ENCODE data around the gene EEF2.

Gene EEF2

DNA sequence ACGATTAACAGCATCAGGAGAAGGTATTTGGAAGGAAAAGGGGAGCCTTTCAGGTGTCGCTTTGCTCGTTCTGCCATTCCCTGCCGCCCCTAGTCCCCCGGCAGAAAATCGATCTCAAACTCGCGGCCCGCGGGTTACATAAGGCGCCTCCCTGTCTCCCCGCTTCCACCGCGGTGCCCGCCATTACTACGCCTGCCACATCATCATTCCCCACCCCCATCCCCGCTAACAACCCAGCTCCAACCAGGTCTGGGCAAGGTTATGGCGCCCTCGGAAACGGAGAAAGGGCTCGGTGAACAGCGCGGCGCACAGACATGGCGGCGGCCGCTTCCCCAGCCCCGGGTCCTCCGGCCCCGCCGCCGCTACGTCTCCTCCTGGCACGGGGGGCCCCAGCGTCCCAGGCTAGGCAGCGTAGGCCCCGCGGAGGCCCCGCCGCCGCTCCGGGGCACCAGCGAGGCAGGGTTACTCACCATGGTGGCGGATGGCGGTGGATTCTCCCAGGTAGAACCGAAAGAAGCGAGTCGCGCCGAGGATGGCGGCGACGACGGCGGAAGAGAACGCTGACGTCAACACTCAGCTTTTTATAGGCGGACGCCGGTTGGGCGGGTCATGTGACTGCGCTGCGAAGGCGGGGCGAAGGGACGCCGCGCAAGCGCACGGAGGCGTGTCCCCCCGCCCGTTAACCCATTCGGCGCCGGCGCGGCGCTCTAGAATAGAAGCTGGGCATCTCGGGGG is at the start of gene EEF2:
Gene EEF2 (minus strand): TSS at position 556 of the 735 bp plus-strand sequence. CDS start 83 bp downstream, at position 473.
- TF ChIP-seq, protein P1, sequence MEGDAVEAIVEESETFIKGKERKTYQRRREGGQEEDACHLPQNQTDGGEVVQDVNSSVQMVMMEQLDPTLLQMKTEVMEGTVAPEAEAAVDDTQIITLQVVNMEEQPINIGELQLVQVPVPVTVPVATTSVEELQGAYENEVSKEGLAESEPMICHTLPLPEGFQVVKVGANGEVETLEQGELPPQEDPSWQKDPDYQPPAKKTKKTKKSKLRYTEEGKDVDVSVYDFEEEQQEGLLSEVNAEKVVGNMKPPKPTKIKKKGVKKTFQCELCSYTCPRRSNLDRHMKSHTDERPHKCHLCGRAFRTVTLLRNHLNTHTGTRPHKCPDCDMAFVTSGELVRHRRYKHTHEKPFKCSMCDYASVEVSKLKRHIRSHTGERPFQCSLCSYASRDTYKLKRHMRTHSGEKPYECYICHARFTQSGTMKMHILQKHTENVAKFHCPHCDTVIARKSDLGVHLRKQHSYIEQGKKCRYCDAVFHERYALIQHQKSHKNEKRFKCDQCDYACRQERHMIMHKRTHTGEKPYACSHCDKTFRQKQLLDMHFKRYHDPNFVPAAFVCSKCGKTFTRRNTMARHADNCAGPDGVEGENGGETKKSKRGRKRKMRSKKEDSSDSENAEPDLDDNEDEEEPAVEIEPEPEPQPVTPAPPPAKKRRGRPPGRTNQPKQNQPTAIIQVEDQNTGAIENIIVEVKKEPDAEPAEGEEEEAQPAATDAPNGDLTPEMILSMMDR (IDR thresholded peaks at IDR 0.05; ENCODE audit: low read depth, low read length, missing control alignments), result no peak
- H3K4me3 ChIP-seq (ENCODE audit: low read depth, low read length), result peak within 1 kb of the TSS; percentile 98
- peak; percentile 66 for DNase-seq (ENCODE audit: low read depth)

- TF ChIP-seq, protein P1 (IDR thresholded peaks at IDR 0.05; ENCODE audit: low read depth, low read length, missing control alignments), result no peak
- DNase-seq (ENCODE audit: low read depth), result no peak
- no peak overlapping the region for H3K4me3 ChIP-seq (ENCODE audit: low read depth, low read length)
Observed at GRCh38 chr19:4034048-4035017, 49.1 kb upstream of the EEF2 start.

DNA sequence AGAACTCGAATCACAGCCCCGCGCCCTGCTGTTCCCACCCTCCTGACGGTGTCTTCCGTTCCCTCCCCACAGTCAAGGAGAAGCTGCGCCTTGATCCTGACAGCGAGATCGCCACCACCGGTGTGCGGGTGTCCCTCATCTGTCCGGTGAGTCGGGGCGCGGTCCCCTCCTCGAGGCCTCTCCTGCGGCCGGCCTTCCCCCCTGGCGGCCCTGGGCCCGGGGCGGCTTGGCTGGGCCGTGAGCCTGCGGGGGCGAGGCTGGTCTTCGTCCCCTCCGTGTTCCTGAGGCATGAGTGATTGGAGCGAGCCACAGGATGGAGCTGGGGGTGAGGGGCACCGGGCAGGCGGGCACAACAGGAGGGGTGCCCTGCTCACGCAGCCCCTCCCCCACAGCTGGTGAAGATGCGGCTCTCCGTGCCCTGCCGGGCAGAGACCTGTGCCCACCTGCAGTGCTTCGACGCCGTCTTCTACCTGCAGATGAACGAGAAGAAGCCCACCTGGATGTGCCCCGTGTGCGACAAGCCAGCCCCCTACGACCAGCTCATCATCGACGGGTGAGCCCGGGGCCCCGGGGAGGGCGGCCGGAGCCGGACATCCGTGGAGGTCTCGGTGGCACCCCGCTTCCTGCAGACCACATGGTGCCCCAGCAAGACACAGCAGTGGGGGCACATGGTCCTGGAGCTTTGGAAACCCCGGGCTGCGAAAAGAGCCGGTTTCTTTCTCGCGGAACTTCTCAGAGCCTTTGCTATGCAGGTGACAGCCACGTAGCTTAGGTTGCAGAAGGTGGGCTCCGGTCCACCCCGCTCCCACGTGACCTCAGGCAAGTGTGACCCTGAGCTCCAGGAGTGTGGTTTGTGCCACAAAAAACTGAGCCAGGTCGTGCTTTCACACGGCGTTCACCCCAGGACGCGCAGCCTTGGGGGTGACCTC is 48.0 kb upstream of the EEF2 start:
- no peak overlapping the region for H3K4me3 ChIP-seq (ENCODE audit: low read depth, low read length)
- no peak for DNase-seq (ENCODE audit: low read depth)
- TF ChIP-seq, protein P1 (IDR thresholded peaks at IDR 0.05; ENCODE audit: low read depth, low read length, missing control alignments), result no peak

DNA sequence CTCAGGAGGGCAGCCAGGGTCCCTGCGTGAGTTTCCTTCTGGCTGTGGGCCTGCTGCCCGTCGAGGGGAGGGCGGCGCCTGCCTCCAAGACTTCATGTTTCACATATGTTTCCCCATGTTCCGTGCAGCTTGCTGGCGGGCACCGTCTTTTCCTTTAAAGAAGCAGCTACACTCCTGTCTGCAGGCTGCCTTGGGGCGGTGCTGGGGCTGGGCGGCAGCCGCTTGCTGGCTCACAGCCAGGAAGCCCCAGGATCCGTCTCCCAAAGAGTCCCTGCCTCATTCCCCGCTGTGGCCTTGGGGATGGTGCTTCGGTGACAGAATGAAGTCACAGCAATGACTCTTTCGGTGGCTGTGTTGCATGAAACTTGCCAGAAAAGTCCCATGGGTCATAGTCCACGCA is 47.2 kb upstream of the EEF2 start:
- H3K4me3 ChIP-seq (ENCODE audit: low read depth, low read length), result no peak overlapping the region
- TF ChIP-seq, protein P1 (IDR thresholded peaks at IDR 0.05; ENCODE audit: low read depth, low read length, missing control alignments), result no peak
- DNase-seq (ENCODE audit: low read depth), result no peak

DNA sequence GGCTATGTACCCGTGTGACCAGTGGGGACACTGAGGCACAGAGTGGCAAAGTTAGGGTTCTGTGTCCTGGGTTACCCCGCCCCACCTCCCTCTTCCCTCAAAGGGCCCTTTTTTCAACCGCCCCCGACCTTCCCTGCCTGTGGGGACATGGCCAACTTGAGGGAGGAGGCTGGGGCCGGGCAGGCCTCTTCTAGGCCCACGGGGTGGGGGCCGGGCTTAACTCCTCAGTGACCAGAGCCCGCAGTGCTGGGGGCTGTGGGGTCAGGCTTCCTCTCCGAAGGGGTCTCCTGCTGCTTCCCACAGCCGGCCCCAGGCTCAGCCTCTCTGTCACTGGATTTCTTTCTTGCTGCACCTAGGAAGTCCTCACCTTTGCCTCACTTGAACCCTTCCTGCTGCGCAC is 46.2 kb upstream of the EEF2 start:
- DNase-seq (ENCODE audit: low read depth), result no peak
- TF ChIP-seq, protein P1 (IDR thresholded peaks at IDR 0.05; ENCODE audit: low read depth, low read length, missing control alignments), result no peak

DNA sequence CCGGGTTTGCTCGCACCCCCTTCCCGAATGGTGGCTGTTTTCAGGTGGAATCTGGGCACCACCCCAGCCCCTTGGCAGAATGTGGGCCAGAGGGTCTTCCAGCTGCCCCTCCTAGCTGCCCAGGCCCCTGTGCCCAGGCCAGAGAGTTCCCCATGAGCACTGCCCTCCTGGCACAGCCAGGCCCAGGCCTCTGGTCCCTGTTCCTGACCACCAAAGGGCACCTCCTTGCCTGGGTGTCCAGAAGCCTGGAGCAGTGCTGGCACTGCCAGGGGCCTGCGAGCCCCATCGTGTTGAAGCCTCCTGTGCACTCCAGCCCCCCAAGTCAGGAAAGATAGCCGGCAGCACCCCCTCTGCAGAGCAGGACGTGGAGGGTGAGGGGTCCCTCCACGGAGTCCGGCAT is 45.7 kb upstream of the EEF2 start:
- H3K4me3 ChIP-seq (ENCODE audit: low read depth, low read length), result no peak overlapping the region
- TF ChIP-seq, protein P1 (IDR thresholded peaks at IDR 0.05; ENCODE audit: low read depth, low read length, missing control alignments), result no peak
- DNase-seq (ENCODE audit: low read depth), result no peak

More for the DNA sequence above, 46.2 kb upstream of the EEF2 start:
- no peak overlapping the region for H3K4me3 ChIP-seq (ENCODE audit: low read depth, low read length)
